ENCODE measurements around the gene DLG4. TPM values are rescaled to one million over a fixed set of nuclear protein-coding genes. Genes with fewer than 3 reads are reported as not detected.

The DLG4 gene
- total RNA-seq, 1 donor from 2014 or later: 29.3 TPM

DNA sequence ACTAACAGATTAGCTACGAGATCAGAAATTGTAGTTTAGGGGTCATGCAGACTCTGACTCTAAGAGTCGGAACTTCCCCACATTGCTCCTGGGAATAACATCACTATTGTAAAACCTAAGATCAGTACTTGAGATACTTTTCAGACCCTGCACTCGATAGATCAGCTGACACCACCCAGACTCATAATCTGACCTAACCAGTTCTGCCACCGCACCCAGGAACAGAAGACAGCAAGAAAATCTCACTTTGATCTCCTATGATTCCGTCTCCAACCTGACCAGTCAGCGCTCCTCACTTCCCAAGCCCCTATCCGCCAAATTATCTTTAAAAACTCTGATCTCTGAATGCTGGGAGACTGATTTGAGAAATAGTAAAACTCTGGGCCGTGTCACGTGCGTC, 77.8 kb downstream of the DLG4 start:
- TF ChIP-seq, protein P1, sequence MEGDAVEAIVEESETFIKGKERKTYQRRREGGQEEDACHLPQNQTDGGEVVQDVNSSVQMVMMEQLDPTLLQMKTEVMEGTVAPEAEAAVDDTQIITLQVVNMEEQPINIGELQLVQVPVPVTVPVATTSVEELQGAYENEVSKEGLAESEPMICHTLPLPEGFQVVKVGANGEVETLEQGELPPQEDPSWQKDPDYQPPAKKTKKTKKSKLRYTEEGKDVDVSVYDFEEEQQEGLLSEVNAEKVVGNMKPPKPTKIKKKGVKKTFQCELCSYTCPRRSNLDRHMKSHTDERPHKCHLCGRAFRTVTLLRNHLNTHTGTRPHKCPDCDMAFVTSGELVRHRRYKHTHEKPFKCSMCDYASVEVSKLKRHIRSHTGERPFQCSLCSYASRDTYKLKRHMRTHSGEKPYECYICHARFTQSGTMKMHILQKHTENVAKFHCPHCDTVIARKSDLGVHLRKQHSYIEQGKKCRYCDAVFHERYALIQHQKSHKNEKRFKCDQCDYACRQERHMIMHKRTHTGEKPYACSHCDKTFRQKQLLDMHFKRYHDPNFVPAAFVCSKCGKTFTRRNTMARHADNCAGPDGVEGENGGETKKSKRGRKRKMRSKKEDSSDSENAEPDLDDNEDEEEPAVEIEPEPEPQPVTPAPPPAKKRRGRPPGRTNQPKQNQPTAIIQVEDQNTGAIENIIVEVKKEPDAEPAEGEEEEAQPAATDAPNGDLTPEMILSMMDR (IDR thresholded peaks at IDR 0.05): no peak
- Histone ChIP-seq H3K4me3 (no peak overlapping the region), H3K9me3 (no peaks in the 10 kb centered on the region), H3K4me1 (no peaks in the 10 kb centered on the region), H3K27me3 (ENCODE audit: low read depth) (peaks cover 6% of the 10 kb centered on the region), H3K27ac (no peak overlapping the region), H3K36me3 (no peaks in the 10 kb centered on the region)
- intact Hi-C loops (cut with DNase I): no loop called here
- ATAC-seq: peak; percentile 20 to 57
- no peak for DNase-seq

DNA sequence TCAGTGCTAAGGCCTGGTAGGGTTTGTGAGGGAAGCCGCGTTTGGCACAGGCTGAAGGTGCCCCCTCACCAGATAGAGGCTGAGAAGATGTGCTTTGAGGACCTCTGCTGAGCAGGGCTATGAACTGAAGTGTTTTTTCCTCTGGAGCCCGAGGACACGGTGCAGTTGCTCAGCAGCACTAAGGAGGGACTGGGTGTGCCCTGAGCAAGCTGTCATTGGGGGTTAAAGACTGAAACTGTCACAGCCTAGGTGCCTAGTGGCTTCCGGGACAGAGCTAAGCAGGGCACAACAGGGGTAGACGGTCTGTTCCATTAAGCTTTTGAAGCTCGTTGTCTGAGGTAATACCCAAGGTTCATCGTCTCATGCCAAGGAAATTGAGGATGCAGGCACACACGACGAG, 80.2 kb downstream of the DLG4 start:
- peak overlapping the region; percentile 54 for H3K27ac ChIP-seq
- TF ChIP-seq, protein P1 (IDR thresholded peaks at IDR 0.05): no peak
- H3K4me1 ChIP-seq: peaks cover 5% of the 10 kb centered on the region
- ATAC-seq: no peak
- no peaks in the 10 kb centered on the region for H3K9me3 ChIP-seq
- peaks cover 9% of the 10 kb centered on the region for H3K27me3 ChIP-seq (ENCODE audit: low read depth)
- no peak for DNase-seq
- intact Hi-C loops (cut with DNase I): loop anchor here (5.0 kb wide), 1 partner anchor 87 kb away; no protein-coding TSS in a partner anchor
- H3K4me3 ChIP-seq: peak overlapping the region; percentile 41
- no peaks in the 10 kb centered on the region for H3K36me3 ChIP-seq

DNA sequence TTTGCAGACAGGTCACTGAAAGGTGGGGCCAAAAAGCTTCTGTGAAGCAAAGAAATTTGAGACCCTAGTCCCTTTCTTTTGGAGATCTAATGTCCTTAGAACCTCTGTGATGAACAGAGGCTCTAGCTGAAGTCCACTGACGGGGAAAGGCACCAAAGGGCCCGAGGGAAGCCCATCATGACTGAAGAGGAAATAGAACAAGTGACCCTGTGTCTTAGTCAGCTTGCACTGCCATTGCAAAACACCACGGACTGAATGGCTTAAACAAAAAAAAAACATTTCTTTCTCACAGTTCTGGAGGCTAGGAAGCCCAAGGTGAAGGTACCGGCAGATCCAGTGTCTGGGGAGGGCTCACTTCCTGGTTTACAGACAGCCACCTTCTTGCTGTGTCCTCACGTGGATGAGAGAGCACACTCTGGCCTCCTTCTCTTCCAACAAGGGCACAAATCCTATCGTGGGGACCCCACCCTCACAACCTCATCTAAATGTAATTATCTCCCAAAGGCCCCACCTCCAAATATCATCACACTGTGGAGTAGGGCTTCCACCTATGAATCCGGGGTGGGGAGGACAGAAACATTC, 80.7 kb downstream of the DLG4 start:
- ATAC-seq (no peak), DNase-seq (no peak)
- TF ChIP-seq, protein P1 (IDR thresholded peaks at IDR 0.05): no peak
- peaks cover 9% of the 10 kb centered on the region for H3K27me3 ChIP-seq (ENCODE audit: low read depth)
- H3K4me1 ChIP-seq: peaks cover 5% of the 10 kb centered on the region
- intact Hi-C loops (cut with DNase I): loop anchor here (5.0 kb wide), 1 partner anchor 87 kb away; no protein-coding TSS in a partner anchor
- no peaks in the 10 kb centered on the region for H3K36me3 ChIP-seq
- peak overlapping the region; percentile 54 for H3K27ac ChIP-seq
- H3K9me3 ChIP-seq: no peaks in the 10 kb centered on the region
- H3K4me3 ChIP-seq: peak overlapping the region; percentile 41

DNA sequence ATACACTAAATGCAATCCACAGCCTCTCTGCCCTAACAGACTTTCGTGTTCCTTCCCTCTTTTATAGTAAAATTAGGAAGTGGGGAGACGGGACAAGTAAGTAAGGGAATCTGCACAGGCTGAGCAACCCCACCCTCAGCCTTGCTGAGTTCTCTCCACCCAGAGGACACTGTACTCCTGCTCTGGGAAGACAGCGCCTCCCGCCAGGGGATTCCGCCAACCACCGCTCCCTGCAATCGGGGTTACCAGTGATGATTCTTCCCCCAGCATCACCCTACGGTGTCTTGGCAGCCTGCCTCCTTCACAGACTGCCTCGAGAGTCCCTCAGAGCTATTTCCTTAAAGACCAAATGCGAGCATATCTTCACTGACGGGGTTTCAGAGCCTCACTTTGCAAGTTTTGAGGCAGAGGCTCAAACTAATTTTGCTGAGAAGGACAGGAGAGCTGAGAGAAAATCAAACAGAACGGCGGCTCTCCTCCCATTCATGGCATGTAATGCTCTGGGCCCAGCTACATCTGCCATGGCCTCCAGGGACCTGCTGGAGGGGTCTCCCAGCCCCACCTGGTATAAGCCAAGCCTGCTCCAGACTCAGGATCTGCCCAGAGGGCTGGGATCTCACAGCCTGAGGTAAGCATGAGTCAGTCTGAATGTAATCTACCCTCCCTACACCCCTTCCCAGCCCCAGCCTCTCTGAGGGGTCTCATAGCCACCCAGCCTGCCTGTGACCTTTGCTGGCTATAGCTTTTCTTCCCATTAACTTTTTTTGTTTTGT, 82.3 kb downstream of the DLG4 start:
- H3K27me3 ChIP-seq (ENCODE audit: low read depth): peaks cover 9% of the 10 kb centered on the region
- peak overlapping the region; percentile 41 for H3K4me3 ChIP-seq
- no peaks in the 10 kb centered on the region for H3K9me3 ChIP-seq
- peaks cover 20% of the 10 kb centered on the region for H3K4me1 ChIP-seq
- H3K27ac ChIP-seq: peak overlapping the region; percentile 74
- no peaks in the 10 kb centered on the region for H3K36me3 ChIP-seq
- ATAC-seq (peak; percentile 34 to 52), DNase-seq (peak; percentile 68)
- intact Hi-C loops (cut with DNase I): loop anchor here (5.0 kb wide), 1 partner anchor 85 kb away; no protein-coding TSS in a partner anchor
- TF ChIP-seq, protein P1 (IDR thresholded peaks at IDR 0.05): no peak

Small RNA genes lying within 50 kb of the gene (microRNA-seq; reads per million reads assigned to microRNA genes)
- 1,184 reads per million, percentile 81 among the genes with 10 or more reads in this experiment for gene MIR324 (ENCODE audit: borderline number of aligned reads)

Other genes starting within 250 kb of the DLG4 start
- 0.86 TPM for gene ALOX12, start 223.8 kb downstream of the DLG4 start, total RNA-seq
- gene RNASEK, start 207.2 kb downstream of the DLG4 start, total RNA-seq: 300 TPM
- gene BCL6B, start 196.8 kb downstream of the DLG4 start, total RNA-seq: 13.4 TPM
- gene SLC16A13, start 183.8 kb downstream of the DLG4 start, total RNA-seq: 9.9 TPM
- 7.7 TPM for gene SLC16A11, start 175.7 kb downstream of the DLG4 start, total RNA-seq
- gene CLEC10A, start 139.6 kb downstream of the DLG4 start, total RNA-seq: 7.7 TPM
- gene ASGR2, start 105.0 kb downstream of the DLG4 start, total RNA-seq: 1.3 TPM
- gene ASGR1, start 40.5 kb downstream of the DLG4 start, total RNA-seq: 5.1 TPM
- 576 TPM for gene ACADVL, start 102 bp upstream of the DLG4 start, total RNA-seq
- 46.4 TPM for gene DVL2, start 14.7 kb upstream of the DLG4 start, total RNA-seq
- 33.9 TPM for gene PHF23, start 19.6 kb upstream of the DLG4 start, total RNA-seq
- 587 TPM for gene GABARAP, start 22.6 kb upstream of the DLG4 start, total RNA-seq
- 140 TPM for gene CTDNEP1, start 31.9 kb upstream of the DLG4 start, total RNA-seq
- 33.2 TPM for gene ELP5, start 32.4 kb upstream of the DLG4 start, total RNA-seq
- gene CLDN7, start 42.6 kb upstream of the DLG4 start, total RNA-seq: 98.7 TPM
- gene SLC2A4, start 61.9 kb upstream of the DLG4 start, total RNA-seq: 1.1 TPM
- 0.41 TPM for gene YBX2, start 74.8 kb upstream of the DLG4 start, total RNA-seq
- gene EIF5A, start 87.8 kb upstream of the DLG4 start, total RNA-seq: 216 TPM
- 66.6 TPM for gene GPS2, start 95.5 kb upstream of the DLG4 start, total RNA-seq
- 35.2 TPM for gene NEURL4, start 109.5 kb upstream of the DLG4 start, total RNA-seq
- 26.5 TPM for gene ACAP1, start 116.7 kb upstream of the DLG4 start, total RNA-seq
- 11.0 TPM for gene KCTD11, start 132.3 kb upstream of the DLG4 start, total RNA-seq
- not detected for gene TMEM95, start 135.3 kb upstream of the DLG4 start, total RNA-seq
- 4.1 TPM for gene TNK1, start 161.3 kb upstream of the DLG4 start, total RNA-seq
- 27.1 TPM for gene PLSCR3, start 174.7 kb upstream of the DLG4 start, total RNA-seq
- 51.2 TPM for gene TMEM256, start 184.3 kb upstream of the DLG4 start, total RNA-seq
- gene NLGN2, start 188.0 kb upstream of the DLG4 start, total RNA-seq: 9.5 TPM
- gene SPEM1, start 200.5 kb upstream of the DLG4 start, total RNA-seq: not detected
- gene SPEM2, start 205.8 kb upstream of the DLG4 start, total RNA-seq: not detected
- not detected for gene SPEM3, start 209.0 kb upstream of the DLG4 start, total RNA-seq
- 8.1 TPM for gene TMEM102, start 215.6 kb upstream of the DLG4 start, total RNA-seq
- 1.2 TPM for gene FGF11, start 219.7 kb upstream of the DLG4 start, total RNA-seq
- gene CHRNB1, start 225.2 kb upstream of the DLG4 start, total RNA-seq: 8.4 TPM

Measured in lower lobe of right lung (tissue), 2 donors.